Measurements from ENCODE around the gene MAN2A2.
"Not testable (repeated sequence)": the region's sequence is repeated elsewhere in the genome, so short reads cannot be mapped to it uniquely, and the experiment has no call there.

The MAN2A2 gene

DNA sequence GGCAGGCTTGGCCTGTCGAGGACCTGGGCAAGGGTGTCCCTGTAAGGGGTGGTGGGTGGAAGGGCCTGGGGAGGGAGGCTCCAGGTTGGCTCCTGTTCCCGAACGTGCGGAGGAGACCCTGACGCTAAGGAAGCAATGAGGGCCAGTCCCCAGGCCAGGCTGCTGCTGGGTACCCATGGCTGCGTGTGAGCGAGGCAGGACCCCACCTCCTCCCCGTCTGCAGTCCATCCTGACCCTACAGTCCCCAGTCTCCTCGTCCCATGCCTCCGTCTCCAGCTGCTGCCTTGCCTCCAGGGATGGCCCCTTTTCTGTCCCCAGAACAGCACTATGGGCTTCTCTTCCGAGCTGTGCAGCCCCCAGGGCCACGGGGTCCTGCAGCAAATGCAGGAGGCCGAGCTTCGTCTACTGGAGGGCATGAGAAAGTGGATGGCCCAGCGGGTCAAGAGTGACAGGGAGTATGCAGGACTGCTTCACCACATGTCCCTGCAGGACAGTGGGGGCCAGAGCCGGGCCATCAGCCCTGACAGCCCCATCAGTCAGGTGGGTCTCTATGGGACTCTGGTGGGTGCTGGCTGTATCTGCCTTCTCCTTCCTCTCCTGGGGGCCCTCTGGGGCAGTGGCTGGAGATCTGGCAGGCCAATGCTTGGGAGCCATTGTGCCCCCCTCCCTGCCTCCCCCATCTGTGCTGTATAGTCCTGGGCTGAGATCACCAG is 18.2 kb upstream of the MAN2A2 start:
- no peak for DNase-seq

DNA sequence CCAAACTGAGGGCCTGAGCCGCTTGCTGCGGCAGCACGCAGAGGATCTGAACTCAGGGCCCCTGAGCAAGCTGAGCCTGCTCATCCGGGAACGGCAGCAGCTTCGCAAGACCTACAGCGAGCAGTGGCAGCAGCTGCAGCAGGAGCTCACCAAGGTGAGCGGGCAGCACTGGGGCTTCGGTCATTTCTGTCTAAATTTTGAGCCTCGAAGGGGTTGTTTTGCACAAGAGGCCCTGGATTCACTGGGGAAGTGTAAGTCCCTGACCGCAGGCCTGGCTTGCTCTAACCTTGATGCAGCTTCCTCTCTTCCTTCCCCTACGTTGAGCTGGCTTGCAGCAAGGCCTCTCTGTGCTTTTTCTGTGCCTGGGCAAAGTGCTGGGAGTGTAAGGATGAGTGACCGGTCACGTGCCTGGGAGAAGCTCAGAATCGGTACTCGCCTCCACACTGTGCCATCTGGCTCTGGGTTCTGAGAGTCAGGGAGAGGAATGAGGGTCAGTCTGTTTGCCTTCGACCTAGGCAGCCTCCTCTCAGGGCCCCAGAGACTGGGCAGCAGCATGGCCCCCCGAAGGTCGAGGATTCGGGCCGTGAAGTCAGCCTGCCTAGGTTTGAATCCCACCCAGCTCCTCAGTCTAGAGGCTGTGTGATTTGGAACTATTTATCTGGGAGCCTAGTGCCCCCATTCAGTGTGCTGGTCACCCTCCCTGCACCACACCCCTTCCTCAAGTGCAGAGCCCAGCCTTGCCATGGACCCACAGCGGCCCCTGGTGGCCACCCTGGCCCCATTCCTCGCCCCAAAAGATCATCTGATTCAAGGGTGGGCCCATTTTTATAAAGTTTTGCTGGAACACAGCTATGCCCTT is 17.4 kb upstream of the MAN2A2 start:
- peak; percentile 91 for DNase-seq

DNA sequence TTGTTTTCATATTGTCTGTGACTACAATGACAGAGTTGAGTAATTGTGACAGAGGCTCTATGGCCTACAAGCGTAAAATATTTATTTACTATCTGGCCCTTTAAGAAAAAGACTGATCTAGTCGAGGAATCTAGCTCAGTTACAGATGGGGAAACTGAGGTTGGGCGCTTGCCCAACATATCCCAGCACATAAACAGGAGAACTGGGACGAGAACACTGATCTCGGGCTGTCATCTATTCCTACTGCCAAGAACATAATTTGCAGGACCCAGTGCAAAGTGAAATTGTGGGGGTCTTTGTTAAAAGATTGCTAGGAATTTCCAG is 16.8 kb upstream of the MAN2A2 start:
- DNase-seq = no peak

DNA sequence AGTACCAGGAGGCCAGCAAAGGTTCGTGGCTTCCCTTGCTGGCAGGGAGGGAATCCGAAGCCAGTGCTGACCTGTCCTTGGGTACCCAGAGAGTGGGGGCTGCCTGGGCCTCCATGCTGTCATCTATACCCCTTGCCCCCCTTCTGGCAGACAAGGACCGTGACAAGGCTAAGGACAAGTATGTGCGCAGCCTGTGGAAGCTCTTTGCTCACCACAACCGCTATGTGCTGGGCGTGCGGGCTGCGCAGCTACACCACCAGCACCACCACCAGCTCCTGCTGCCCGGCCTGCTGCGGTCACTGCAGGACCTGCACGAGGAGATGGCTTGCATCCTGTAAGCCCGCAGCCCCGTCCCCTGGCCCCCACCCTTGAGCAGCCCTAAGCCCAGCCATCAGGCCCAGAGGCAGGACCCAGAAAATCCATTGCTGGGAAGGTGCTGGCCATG is 16.0 kb upstream of the MAN2A2 start:
- no peak for DNase-seq

DNA sequence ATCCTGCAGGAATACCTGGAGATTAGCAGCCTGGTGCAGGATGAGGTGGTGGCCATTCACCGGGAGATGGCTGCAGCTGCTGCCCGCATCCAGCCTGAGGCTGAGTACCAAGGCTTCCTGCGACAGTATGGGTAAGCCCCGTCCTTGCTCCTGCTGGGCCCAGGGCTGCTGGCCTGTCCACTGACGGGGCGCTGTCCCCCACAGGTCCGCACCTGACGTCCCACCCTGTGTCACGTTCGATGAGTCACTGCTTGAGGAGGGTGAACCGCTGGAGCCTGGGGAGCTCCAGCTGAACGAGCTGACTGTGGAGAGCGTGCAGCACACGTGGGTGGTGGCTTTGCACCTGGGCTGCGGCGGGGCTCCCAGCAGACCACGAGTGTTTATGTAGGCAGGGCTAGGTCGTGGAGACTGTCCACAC is 13.8 kb upstream of the MAN2A2 start:
- no peak for DNase-seq

DNA sequence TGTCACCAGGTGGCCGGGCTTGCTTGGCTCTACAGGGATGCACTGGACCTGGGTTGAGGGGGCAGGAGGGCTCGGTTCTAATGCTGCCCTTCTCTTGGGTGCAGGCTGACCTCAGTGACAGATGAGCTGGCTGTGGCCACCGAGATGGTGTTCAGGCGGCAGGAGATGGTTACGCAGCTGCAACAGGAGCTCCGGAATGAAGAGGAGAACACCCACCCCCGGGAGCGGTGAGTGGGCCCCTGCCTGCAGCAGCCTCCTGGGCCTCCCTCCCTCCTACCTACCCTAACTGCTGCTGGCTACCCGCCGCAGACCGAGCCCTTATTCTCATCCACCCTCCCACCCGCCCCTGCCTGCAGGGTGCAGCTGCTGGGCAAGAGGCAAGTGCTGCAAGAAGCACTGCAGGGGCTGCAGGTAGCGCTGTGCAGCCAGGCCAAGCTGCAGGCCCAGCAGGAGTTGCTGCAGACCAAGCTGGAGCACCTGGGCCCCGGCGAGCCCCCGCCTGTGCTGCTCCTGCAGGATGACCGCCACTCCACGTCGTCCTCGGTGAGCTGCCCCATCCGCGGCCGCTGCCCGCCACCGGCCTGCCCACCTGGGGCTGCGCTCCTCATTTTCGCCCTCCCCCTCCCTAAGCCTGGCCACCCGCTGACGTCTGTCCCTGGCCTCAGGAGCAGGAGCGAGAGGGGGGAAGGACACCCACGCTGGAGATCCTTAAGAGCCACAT is 13.2 kb upstream of the MAN2A2 start:
- DNase-seq = no peak

DNA sequence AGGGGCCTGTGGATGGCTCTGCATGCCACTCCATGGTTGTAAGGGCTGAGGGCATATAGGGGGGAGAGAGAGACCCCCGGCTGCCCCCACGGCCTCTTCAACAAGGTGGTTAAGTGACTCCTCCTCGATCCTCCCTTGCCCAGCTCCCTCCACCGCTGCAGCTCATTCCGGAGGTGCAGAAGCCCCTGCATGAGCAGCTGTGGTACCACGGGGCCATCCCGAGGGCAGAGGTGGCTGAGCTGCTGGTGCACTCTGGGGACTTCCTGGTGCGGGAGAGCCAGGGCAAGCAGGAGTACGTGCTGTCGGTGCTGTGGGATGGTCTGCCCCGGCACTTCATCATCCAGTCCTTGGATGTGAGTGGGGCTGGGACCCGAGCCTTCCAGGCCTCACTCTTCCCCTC is 12.3 kb upstream of the MAN2A2 start:
- no peak for DNase-seq

DNA sequence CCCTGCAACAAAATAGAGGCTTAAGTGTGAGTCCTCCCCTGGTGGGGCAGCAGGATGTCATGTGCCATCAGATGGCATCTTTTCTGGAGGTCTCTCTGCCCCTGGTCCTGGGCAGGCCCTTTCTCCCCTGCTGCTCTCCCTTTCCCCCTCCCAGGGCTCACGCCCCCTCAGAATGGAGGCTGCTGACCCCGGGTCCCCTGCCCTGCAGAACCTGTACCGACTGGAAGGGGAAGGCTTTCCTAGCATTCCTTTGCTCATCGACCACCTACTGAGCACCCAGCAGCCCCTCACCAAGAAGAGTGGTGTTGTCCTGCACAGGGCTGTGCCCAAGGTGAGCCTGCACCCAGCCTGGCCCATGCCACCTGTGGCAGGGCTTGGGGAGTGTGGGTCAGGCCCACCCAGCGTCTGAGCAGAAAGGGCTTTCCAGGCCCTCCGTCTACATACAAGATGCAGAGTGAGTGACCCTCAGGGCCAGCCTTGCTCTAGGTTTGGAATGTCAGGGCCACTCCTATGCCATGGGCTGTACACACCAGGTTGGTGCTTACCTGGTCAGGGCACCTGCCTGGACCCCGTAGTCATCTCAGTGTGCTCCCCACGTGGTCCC is 11.7 kb upstream of the MAN2A2 start:
- DNase-seq = no peak

DNA sequence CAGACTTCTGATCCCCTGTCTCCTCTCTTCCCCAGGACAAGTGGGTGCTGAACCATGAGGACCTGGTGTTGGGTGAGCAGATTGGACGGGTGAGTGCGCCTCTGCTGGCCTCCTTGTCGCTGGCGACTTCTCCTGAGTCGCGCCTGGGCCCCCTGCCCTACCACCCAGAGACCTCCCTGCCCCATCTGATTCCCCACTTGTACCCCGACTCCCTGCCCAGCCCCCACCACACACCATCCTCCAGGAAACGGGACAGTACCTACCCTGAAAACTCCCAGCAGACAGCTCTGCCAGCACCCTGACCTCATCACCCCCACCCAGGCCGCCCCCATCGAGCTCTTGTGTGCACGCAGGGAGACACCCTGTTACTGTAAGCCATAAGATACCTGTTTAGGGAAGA is 11.1 kb upstream of the MAN2A2 start:
- DNase-seq = no peak

DNA sequence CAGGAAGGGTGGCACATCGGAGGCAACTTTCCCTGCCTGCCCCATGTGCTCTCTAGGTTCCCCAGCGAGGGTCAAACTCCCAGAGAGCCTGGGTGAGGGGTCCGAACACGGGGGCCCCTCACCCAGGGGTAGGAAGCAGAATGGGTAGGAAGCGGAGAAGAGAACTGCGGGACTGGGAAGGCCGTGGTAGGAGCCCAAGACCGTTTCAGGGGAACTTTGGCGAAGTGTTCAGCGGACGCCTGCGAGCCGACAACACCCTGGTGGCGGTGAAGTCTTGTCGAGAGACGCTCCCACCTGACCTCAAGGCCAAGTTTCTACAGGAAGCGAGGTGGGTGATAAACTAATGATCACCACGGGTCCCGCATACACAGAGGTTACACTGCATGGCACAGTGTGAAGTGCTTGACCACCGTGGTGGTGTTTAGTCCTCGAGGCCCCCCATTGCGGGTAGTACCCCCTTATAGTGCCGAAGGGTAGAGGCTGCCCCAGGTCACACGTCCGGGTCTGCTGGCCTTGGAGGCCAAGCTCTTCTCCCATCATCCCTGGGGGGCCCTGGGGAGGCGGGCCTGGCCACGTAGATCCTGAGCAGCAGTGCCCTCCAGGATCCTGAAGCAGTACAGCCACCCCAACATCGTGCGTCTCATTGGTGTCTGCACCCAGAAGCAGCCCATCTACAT is 10.5 kb upstream of the MAN2A2 start:
- no peak for DNase-seq

DNA sequence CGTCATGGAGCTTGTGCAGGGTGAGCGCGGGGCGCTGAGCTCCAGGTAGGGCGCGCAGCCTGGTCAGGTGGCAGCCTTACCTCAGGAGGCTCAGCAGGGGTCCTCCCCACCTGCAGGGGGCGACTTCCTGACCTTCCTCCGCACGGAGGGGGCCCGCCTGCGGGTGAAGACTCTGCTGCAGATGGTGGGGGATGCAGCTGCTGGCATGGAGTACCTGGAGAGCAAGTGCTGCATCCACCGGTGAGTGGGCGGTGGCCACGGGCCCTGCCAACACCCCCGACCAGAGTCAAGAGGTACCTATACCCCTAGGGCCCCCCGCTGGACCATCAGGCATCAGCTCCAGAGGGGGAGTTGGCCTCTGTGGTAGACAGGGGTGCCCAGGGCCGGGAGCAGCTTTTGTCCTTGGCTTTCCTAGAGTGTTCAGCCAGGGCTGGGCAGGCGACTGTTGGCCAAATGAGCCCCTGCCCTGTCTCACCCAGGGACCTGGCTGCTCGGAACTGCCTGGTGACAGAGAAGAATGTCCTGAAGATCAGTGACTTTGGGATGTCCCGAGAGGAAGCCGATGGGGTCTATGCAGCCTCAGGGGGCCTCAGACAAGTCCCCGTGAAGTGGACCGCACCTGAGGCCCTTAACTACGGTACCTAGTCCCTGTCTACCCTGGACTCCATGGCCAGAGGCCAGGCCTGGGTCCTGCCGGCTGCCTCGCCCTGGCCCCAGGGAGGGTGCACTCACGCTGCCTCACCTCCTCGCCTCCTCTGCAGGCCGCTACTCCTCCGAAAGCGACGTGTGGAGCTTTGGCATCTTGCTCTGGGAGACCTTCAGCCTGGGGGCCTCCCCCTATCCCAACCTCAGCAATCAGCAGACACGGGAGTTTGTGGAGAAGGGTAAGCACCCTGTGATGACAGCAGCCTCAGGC is 9.7 kb upstream of the MAN2A2 start:
- DNase-seq = no peak

DNA sequence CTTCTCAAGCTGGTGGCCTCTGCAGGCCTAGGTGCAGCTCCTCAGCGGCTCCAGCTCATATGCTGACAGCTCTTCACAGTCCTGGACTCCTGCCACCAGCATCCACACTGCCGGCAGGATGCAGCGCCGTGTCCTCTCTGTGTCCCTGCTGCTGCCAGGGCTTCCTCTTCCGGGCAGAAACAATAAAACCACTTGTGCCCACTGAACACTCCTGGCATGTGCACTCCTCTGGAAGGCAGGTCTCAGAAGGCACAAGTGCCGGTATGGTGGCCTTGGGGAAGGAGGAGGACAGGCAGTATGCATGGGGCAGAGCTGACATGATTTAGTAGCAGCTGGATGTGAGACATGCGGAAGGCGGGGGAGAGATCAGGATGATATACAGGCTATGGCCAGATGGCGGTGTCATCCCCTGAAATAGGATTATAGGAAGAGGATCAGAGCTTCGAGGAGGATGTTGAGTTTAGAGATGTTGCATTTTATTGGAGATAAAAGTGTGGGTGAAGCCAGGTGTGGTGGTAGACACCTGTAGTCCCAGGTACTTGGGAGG is 7.5 kb upstream of the MAN2A2 start:
- no peak for DNase-seq

DNA sequence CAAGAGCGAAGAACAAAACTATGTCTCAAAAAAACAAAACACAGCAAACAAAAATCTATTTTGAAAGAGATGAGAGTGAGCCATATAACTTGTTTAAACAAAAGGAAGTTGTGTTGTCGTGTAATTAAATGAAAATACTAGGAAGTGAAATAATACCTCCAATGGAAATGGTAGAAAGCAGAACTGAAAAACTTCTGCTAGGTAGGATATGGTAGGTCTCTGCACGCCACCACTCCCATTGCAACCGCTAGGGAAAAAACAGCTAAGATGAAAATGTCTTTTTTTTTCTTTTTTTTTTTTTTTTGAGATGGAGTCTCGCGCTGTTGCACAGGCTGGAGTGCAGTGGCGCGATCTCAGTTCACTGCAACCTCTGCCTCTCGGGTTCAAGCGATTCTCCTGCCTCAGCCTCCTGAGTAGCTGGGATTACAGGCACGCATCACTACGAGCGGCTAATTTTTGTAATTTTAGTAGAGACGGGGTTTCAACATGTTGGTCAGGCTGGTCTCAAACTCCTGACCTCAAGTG is 5.9 kb upstream of the MAN2A2 start:
- DNase-seq = not testable (repeated sequence)

DNA sequence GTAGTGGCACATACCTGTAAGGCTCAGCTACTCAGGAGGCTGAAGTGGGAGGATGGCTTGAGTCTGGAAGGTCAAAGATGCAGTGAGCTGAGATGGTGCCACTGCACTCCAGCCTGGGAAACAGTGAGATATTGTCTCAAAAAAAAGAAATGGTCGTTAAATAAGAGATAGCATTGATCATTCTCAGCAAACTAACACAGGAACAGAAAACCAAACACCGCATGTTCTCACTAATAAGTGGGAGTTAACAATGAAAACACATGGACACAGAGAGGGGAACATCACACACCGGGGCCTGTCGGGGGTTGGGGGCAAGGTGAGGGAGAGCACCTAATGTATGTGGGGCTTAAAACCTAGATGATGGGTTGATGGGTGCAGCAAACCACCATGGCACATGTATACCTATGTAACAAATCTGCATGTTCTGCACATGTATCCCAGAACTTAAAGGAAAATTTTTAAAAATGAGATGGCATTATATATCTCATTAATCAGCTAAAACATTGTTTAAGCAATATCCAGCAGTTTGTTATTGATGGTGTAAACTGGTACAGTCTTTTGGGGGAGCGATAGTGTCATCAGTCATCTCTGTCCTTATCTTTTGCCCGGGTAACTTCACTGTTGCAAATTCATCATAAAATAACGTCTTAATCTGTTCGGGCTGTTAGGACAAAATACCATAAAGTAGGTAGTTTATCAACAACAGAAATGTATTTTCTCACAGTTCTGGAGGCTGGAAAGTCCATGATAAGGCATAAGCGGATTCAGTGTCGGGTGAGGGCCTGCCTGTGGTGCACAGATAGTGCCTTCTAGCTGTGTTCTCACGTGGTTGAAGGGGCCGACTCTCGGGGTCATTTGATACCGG is 1.7 kb upstream of the MAN2A2 start:
- DNase-seq = no peak

DNA sequence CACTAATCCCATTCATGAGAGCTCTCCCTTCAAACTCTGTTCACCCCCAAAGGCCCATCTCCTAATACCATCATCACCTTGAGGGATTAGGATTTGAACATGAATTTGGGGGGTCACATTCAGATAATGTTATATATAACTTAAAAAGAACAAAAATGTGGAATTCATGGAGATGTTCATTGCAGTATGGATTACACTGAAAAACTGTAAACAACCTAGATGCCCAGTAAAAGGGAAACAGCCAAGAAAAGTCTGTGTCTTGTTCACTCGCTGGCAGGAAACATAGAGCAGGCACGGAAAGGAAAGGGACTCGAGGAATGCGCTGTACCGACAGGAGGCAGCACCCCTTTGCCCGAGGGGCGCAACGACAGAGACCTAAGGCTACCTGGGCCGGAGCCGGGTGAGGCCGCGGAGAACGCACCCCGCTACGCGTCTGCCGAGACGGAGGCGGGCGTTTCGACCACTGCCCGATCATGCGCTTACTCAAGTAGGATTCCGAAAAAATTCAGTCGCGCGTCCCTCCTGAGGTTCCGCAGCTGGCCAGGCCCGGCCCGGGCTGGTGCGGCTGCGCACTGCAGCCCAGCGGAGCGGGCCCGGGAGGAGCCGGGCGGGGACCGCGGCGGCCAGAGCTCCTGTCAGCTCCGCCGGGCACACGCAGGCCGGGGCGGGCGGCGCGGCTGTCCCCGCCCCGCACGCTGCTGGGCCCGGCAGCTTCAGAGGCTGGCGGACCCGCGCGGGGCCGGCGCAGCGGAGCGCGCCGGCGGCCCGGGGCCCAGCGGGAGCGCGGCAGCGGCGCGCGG is 862 bp upstream of the MAN2A2 start:
- peak; percentile 91 for DNase-seq

DNA sequence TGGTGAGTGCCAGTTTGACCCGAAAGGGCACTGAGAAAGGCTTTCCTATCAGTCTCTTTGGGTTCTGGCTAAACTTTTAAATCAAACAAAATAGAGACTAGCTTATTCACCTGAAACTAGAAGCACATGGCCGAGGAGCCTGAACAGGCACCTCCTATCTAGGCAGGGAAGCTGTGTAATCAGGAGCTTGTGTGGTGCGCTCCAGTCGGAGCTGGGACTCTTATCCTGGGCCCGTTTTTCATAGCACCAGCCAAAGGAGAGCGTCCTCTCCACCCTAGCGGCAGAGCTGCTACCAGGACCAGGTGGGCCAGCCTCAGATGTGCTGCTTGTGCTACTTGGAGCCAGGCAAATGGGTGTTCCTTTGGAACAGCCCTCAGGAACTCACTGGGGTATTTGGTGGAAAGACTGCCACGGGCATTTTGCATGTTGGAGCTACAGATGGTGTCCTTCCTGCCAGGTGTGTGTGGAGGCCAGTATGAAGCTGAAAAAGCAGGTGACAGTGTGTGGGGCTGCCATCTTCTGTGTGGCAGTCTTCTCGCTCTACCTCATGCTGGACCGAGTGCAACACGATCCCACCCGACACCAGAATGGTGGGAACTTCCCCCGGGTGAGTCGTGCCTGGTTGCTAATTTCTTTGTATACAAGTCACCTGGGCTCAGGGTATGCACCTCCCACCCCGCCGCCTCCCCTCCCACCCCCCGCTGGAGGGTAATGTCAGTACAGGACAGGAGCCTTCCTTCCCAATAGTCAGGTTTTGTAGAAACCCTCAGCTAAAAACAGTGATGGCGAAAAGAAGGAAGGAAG is 833 bp downstream of the MAN2A2 start:
- DNase-seq = peak; percentile 56

DNA sequence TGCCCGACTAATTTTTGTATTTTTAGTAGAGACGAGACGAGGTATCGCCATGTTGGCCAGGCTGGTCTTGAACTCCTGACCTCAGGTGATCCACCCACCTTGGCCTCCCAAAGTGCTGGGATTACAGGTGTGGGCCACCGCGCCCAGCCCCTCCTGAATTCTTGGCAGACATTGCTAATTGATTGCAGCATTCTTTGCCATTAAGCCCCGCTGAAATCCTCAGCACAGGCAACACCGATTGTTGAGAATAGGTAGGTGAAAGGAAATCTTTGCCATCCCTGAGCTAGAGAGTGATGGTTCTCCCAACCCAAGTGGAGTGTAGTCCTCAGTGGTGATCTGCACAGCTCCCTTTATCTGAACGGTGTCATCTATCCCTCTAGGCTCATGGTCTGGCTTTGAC is 1.6 kb downstream of the MAN2A2 start:
- no peak for DNase-seq
